Progenitor cell of endocrine pancreas (in vitro differentiated cells): ENCODE data around the gene LEUTX. TPM values are rescaled to one million over a fixed set of nuclear protein-coding genes. Genes with fewer than 3 reads are reported as not detected.
A peak's percentile ranks its signal among the peaks of the same experiment; 100 is the strongest.

Experiments used
- DNase-seq: peaks from one replicate; pipeline ENCODE4 v3.0.0; 2021; ENCODE audit warnings: low spot score; ENCODE audit not compliant: unreplicated experiment
- H3K27ac Mint-ChIP-seq: 2 replicates; pipeline ENCODE4 v1.8.0; 2021; ENCODE audit warnings: mild to moderate bottlenecking, moderate library complexity, mixed read lengths
- H3K27me3 Mint-ChIP-seq: 2 replicates; pipeline ENCODE4 v1.8.0; 2021; ENCODE audit warnings: mixed read lengths
- H3K36me3 Mint-ChIP-seq: 2 replicates; pipeline ENCODE4 v1.8.0; 2022; ENCODE audit warnings: mixed read lengths; ENCODE audit not compliant: insufficient read depth
- H3K4me1 Mint-ChIP-seq: 2 replicates; pipeline ENCODE4 v1.8.0; 2021; ENCODE audit warnings: low read depth, mixed read lengths
- H3K4me3 Mint-ChIP-seq: 2 replicates; pipeline ENCODE4 v1.8.0; 2021; ENCODE audit warnings: low read depth, mild to moderate bottlenecking, moderate library complexity, mixed read lengths
- H3K9me3 Mint-ChIP-seq: 2 replicates; pipeline ENCODE4 v1.8.0; 2021; ENCODE audit warnings: low read depth, mixed read lengths
- total RNA-seq: library from RNA; stranded (reverse); gene quantifications from 2 replicates; pipeline ENCODE4 v1.2.1, GENCODE V29; 2021
- TF ChIP-seq, protein P1 (sequence below): fragments of 200-600 bp; sonication (generic); IDR thresholded peaks from one replicate; pipeline ENCODE4 v1.5.0; 2021; ENCODE audit warnings: antibody characterized with exemption, mild to moderate bottlenecking; ENCODE audit not compliant: unreplicated experiment

The LEUTX gene
- total RNA-seq, 1 donor from 2014 or later, result not detected

DNA sequence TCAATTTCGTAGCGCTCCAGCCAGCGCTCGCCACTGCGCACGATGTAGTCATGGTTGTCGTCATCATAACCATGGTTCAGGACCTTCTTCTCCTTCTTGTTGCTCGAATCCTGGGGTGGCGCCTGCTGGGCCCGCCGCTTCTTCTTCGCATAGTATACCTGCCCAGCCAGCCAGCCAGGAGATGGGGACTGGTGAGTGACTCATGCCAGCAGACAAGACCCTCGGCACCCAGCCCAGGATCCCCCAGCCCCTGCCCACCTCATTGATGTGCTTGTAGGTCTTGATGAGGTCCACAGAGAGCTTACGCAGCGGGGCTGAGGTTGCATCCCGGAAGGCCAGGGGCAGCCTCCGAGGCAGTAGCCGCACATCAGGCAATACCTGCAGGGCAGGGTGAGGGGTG lies 51.8 kb downstream of the LEUTX start:
- no peak overlapping the region for H3K27ac Mint-ChIP-seq
- TF ChIP-seq, protein P1, sequence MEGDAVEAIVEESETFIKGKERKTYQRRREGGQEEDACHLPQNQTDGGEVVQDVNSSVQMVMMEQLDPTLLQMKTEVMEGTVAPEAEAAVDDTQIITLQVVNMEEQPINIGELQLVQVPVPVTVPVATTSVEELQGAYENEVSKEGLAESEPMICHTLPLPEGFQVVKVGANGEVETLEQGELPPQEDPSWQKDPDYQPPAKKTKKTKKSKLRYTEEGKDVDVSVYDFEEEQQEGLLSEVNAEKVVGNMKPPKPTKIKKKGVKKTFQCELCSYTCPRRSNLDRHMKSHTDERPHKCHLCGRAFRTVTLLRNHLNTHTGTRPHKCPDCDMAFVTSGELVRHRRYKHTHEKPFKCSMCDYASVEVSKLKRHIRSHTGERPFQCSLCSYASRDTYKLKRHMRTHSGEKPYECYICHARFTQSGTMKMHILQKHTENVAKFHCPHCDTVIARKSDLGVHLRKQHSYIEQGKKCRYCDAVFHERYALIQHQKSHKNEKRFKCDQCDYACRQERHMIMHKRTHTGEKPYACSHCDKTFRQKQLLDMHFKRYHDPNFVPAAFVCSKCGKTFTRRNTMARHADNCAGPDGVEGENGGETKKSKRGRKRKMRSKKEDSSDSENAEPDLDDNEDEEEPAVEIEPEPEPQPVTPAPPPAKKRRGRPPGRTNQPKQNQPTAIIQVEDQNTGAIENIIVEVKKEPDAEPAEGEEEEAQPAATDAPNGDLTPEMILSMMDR, result no peak
- peaks cover 18% of the 10 kb centered on the region for H3K4me1 Mint-ChIP-seq
- H3K36me3 Mint-ChIP-seq, result peaks cover 27% of the 10 kb centered on the region
- DNase-seq, result no peak
- H3K4me3 Mint-ChIP-seq, result no peak overlapping the region
- H3K27me3 Mint-ChIP-seq, result no peaks in the 10 kb centered on the region
- H3K9me3 Mint-ChIP-seq, result no peaks in the 10 kb centered on the region

DNA sequence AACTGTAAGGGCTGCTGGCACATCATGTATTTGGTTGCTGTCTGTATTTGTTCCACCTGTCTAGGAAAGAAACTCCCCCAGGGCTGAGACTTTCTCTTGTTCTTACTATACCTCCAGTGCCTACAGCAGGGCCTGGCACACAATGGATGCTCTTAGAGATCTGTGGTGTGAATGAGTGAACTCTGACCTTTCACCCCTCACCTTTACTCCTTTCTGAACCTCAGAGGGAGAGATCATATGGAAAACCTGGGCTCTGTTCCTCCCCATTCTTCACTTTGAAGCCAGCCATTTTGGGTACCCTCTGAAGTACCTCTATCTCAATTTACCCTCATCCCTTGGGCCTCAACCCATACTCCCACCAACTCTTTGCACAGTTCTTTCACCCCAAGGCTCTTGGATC lies 52.2 kb downstream of the LEUTX start:
- H3K27ac Mint-ChIP-seq, result peak overlapping the region; percentile 3
- TF ChIP-seq, protein P1, result no peak
- H3K27me3 Mint-ChIP-seq, result no peaks in the 10 kb centered on the region
- H3K9me3 Mint-ChIP-seq, result no peaks in the 10 kb centered on the region
- no peak for DNase-seq
- H3K4me1 Mint-ChIP-seq, result peaks cover 18% of the 10 kb centered on the region
- peaks cover 27% of the 10 kb centered on the region for H3K36me3 Mint-ChIP-seq
- H3K4me3 Mint-ChIP-seq, result peak overlapping the region; percentile 2

DNA sequence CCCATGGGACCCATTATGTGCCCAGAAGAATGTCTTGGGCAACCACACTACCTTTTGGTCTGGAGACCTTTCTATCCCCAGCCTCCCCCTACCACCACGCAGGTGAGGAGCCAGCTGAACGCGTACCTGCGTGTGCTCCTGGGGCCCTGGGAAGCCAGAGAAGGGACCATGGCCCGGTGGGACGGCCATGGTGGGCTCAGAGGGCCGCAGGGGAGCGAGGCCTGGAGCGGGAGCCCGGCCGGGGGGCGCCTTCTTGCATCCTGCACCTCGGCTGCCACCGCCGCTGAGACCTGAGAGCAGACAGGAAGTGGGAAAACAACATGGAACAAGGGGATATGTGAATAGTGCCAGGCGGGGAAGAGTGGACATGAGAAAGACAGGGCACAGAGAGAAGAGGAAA lies 53.0 kb downstream of the LEUTX start:
- Mint-ChIP-seq H3K36me3 (peaks cover 26% of the 10 kb centered on the region), H3K4me3 (peak overlapping the region; percentile 86), H3K27ac (no peak overlapping the region), H3K27me3 (no peaks in the 10 kb centered on the region), H3K9me3 (no peaks in the 10 kb centered on the region), H3K4me1 (peaks cover 18% of the 10 kb centered on the region)
- TF ChIP-seq, protein P1, result no peak
- no peak for DNase-seq

DNA sequence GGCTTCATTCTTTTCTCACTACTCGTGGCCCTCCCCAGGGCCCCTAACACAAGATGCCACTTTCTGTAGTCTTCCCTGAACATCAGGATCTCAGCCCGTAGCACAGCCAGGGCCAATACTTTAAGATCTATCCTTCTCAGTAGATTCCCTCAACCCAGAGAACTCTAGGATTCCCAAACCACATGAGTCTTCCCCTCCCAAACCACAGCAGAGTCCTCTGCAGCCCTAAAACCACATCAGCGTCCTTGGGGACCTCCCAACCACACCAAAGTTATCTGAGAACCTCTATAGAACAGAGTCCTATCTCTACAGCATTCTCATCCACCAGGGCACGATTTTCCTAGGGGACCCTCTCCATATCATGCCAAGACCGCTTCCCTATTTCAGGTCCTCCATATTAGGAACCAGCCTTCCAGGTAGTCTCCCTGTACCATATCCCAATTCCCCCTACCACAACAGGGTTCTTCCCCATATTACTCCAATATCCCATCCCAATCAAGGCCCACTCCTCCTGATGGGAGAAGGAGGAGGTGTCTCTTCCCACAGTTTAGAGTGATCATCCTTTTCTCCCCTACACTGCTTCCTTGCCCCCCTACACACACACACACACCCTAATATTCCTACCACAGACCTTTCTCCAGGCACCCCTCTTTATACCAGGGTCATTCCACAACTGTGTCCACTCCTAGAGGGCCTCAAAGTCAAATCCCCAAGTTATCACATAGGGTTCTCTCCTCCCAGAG lies 53.9 kb downstream of the LEUTX start:
- Mint-ChIP-seq H3K4me1 (peaks cover 18% of the 10 kb centered on the region), H3K9me3 (no peaks in the 10 kb centered on the region), H3K27ac (peak overlapping the region; percentile 92), H3K27me3 (no peaks in the 10 kb centered on the region), H3K36me3 (peaks cover 29% of the 10 kb centered on the region), H3K4me3 (peak overlapping the region; percentile 86)
- TF ChIP-seq, protein P1, result no peak
- DNase-seq, result no peak

DNA sequence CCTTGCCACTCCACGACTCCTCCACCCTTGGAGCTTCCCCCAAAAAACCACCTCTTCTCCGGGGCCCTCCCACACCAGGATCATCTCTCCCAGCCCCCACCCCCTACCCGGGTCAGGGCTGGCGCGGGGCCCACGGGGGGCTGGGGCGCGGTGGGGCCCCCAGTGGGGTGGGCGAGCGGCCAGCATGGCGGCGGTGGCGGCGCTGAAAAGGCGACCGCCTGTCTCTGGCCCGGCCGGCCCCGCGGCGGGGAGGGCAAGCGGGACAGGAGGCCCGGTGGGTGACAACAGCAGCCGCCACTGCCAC lies 54.5 kb downstream of the LEUTX start:
- TF ChIP-seq, protein P1, result no peak
- no peaks in the 10 kb centered on the region for H3K27me3 Mint-ChIP-seq
- no peaks in the 10 kb centered on the region for H3K9me3 Mint-ChIP-seq
- no peak for DNase-seq
- H3K4me3 Mint-ChIP-seq, result peak overlapping the region; percentile 86
- H3K36me3 Mint-ChIP-seq, result peaks cover 31% of the 10 kb centered on the region
- H3K4me1 Mint-ChIP-seq, result peaks cover 18% of the 10 kb centered on the region
- peak overlapping the region; percentile 92 for H3K27ac Mint-ChIP-seq
